Activated CD8-positive, alpha-beta T cell treated with anti-CD3 and anti-CD28 coated beads for 36 hours (primary cell): ENCODE measurements around the gene CSNK1A1. TPM values are rescaled to one million over a fixed set of nuclear protein-coding genes. Genes with fewer than 3 reads are reported as not detected.

Source experiments
- ATAC-seq: fragments of 200-7000 bp; cut with Tn5 transposase; one replicate; pipeline ENCODE4 v1.10.0; 2021; ENCODE audit warnings: mild to moderate bottlenecking, moderate library complexity
- CTCF ChIA-PET: fragments of 350-600 bp; sonication (Branson Sonifier 250); formaldehyde crosslinking; loops from one replicate; lab custom pipeline; 2021; ENCODE audit warnings: antibody characterized with exemption; lab: Charles Lee
- POLR2A ChIA-PET: fragments of 350-600 bp; sonication (Branson Sonifier 250); formaldehyde crosslinking; loops from one replicate; lab custom pipeline; 2021; ENCODE audit warnings: antibody characterized with exemption; lab: Charles Lee
- DNase-seq: peaks from one replicate; pipeline ENCODE4 v3.0.0-alpha.2; 2020
- H3K27ac Mint-ChIP-seq: one replicate; pipeline ENCODE4 v1.8.0; 2021; ENCODE audit warnings: mild to moderate bottlenecking, mixed read lengths
- H3K27me3 Mint-ChIP-seq: one replicate; pipeline ENCODE4 v1.8.0; 2021; ENCODE audit warnings: mixed read lengths
- H3K36me3 Mint-ChIP-seq: one replicate; pipeline ENCODE4 v1.8.0; 2021; ENCODE audit warnings: low read depth, mixed read lengths
- H3K4me1 Mint-ChIP-seq: one replicate; pipeline ENCODE4 v1.8.0; 2021; ENCODE audit warnings: low read depth, mixed read lengths
- H3K4me3 Mint-ChIP-seq: one replicate; pipeline ENCODE4 v1.8.0; 2021; ENCODE audit warnings: mild to moderate bottlenecking, moderate library complexity, mixed read lengths
- H3K9me3 Mint-ChIP-seq: one replicate; pipeline ENCODE4 v1.8.0; 2021; ENCODE audit warnings: mixed read lengths
- CTCF ChIP-seq: fragments of 200-600 bp; IDR thresholded peaks from one replicate; pipeline ENCODE4 v1.8.0; 2022; ENCODE audit warnings: antibody characterized with exemption, mild to moderate bottlenecking
- intact Hi-C: fragments of 100-400 bp; cut with micrococcal nuclease; formaldehyde crosslinking; loops from one replicate; pipeline ENCODE4 v1.10.0; 2022
- total RNA-seq, 2 experiments: library from RNA; stranded (reverse); gene quantifications; one replicate each; pipeline ENCODE4 v1.2.3, GENCODE V29; 2021

Gene CSNK1A1
- total RNA-seq, 2 experiments from 2014 or later = 154 to 168 TPM

- no peak for DNase-seq
- Mint-ChIP-seq H3K4me1 (peaks cover 10% of the 10 kb centered on the region), H3K9me3 (no peaks in the 10 kb centered on the region), H3K36me3 (peaks cover 29% of the 10 kb centered on the region), H3K27me3 (no peaks in the 10 kb centered on the region), H3K4me3 (peak overlapping the region; percentile 26), H3K27ac (no peak overlapping the region)
- TF ChIP-seq CTCF = no peak
- ChIA-PET POLR2A (interaction anchor here (1.3 to 2.8 kb wide), 3 partner anchors 9 to 207 kb away, joined by 3 to 19 read pairs (median 13); partner anchors contain the start of gene GRPEL2), CTCF (interaction anchor here (0.6 to 2.7 kb wide), 9 partner anchors 10 to 1894 kb away, joined by 3 to 21 read pairs (median 5); no protein-coding TSS in a partner anchor)
- ATAC-seq = no peak
- intact Hi-C loops = no loop called here
These were observed 1.4 kb upstream of the CSNK1A1 start for GRCh38 chr5:149552553-149553160.

- H3K4me3 Mint-ChIP-seq = peak overlapping the region; percentile 96
- H3K27me3 Mint-ChIP-seq = no peaks in the 10 kb centered on the region
These were observed 827 bp upstream of the CSNK1A1 start for GRCh38 chr5:149552038-149552494.

GRCh38 chr5:149550594-149551226, 529 bp downstream of the CSNK1A1 start:
- Mint-ChIP-seq H3K36me3 (peaks cover 47% of the 10 kb centered on the region), H3K4me1 (peaks cover 26% of the 10 kb centered on the region), H3K27ac (peak overlapping the region; percentile 99), H3K9me3 (no peaks in the 10 kb centered on the region), H3K4me3 (peak overlapping the region; percentile 96), H3K27me3 (no peaks in the 10 kb centered on the region)
- ATAC-seq (peak; percentile 4), DNase-seq (no peak)
- intact Hi-C loops = no loop called here
- ChIA-PET CTCF (interaction anchor here (0.6 to 2.9 kb wide), 14 partner anchors 8 to 183 kb away, joined by 3 to 21 read pairs (median 4); no protein-coding TSS in a partner anchor), POLR2A (interaction anchor here (0.6 to 2.8 kb wide), 17 partner anchors 7 to 898 kb away, joined by 3 to 19 read pairs (median 4); partner anchors contain the start of gene GRPEL2)
- no peak for TF ChIP-seq CTCF

More at GRCh38 chr5:149552038-149552494, 827 bp upstream of the CSNK1A1 start:
- no peak for TF ChIP-seq CTCF
- no peak for DNase-seq
- Mint-ChIP-seq H3K27ac (peak overlapping the region; percentile 99), H3K36me3 (peaks cover 35% of the 10 kb centered on the region), H3K9me3 (no peaks in the 10 kb centered on the region), H3K4me1 (peaks cover 16% of the 10 kb centered on the region)
- ChIA-PET POLR2A (interaction anchor here (1.3 to 2.8 kb wide), 4 partner anchors 9 to 207 kb away, joined by 3 to 19 read pairs (median 10); partner anchors contain the start of gene GRPEL2), CTCF (interaction anchor here (0.6 to 2.7 kb wide), 15 partner anchors 10 to 1895 kb away, joined by 3 to 21 read pairs (median 5); partner anchors contain the start of genes GRPEL2 and PCYOX1L)
- ATAC-seq = no peak
- intact Hi-C loops = no loop called here

- Mint-ChIP-seq H3K9me3 (no peaks in the 10 kb centered on the region), H3K4me3 (peak overlapping the region; percentile 96), H3K4me1 (peaks cover 29% of the 10 kb centered on the region), H3K27me3 (no peaks in the 10 kb centered on the region), H3K36me3 (peaks cover 52% of the 10 kb centered on the region), H3K27ac (peak overlapping the region; percentile 99)
- DNase-seq (no peak), ATAC-seq (no peak)
- intact Hi-C loops = no loop called here
- ChIA-PET CTCF (interaction anchor here (0.6 to 2.9 kb wide), 9 partner anchors 9 to 410 kb away, joined by 3 to 7 read pairs (median 5); no protein-coding TSS in a partner anchor), POLR2A (interaction anchor here (0.6 to 2.8 kb wide), 18 partner anchors 11 to 899 kb away, joined by 3 to 19 read pairs (median 4); partner anchors contain the start of gene GRPEL2)
- TF ChIP-seq CTCF = no peak
These were observed 1.0 kb downstream of the CSNK1A1 start for GRCh38 chr5:149550268-149550583.
